GM21528 (cell line): ENCODE measurements around the gene FOSL2.
"Not testable (repeated sequence)": the region's sequence is repeated elsewhere in the genome, so short reads cannot be mapped to it uniquely, and the experiment has no call there.

ENCODE experiments used
- ATAC-seq: cut with Tn5 transposase; IDR thresholded peaks from one replicate; pipeline ENCODE4 v1.9.1; 2021; ENCODE audit warnings: mild to moderate bottlenecking, moderate library complexity; ENCODE audit not compliant: unreplicated experiment, low FRiP score

Gene FOSL2

GRCh38 chr2:28371728-28372127, 20.9 kb upstream of the FOSL2 start:
- ATAC-seq: not testable (repeated sequence)

GRCh38 chr2:28373854-28374253, 18.8 kb upstream of the FOSL2 start:
- no peak for ATAC-seq

GRCh38 chr2:28374331-28374730, 18.3 kb upstream of the FOSL2 start:
- ATAC-seq: no peak

- ATAC-seq: no peak
Measured at GRCh38 chr2:28375236-28375635, 17.4 kb upstream of the FOSL2 start.

GRCh38 chr2:28375742-28376631, 16.7 kb upstream of the FOSL2 start:
- ATAC-seq: no peak

- ATAC-seq: no peak
Measured at GRCh38 chr2:28377195-28377816, 15.4 kb upstream of the FOSL2 start.

- ATAC-seq: no peak
Measured at GRCh38 chr2:28377984-28378678, 14.5 kb upstream of the FOSL2 start.

GRCh38 chr2:28378679-28379584, 13.7 kb upstream of the FOSL2 start:
- no peak for ATAC-seq

GRCh38 chr2:28380219-28380618, 12.4 kb upstream of the FOSL2 start:
- ATAC-seq: no peak

- no peak for ATAC-seq
Measured at GRCh38 chr2:28381225-28382180, 11.2 kb upstream of the FOSL2 start.

GRCh38 chr2:28382755-28383154, 9.9 kb upstream of the FOSL2 start:
- no peak for ATAC-seq

GRCh38 chr2:28387082-28387960, 5.3 kb upstream of the FOSL2 start:
- ATAC-seq: no peak

- ATAC-seq: no peak
Measured at GRCh38 chr2:28389399-28390240, 3.0 kb upstream of the FOSL2 start.

- ATAC-seq: peak; percentile 30
Measured at GRCh38 chr2:28390241-28390745, 2.4 kb upstream of the FOSL2 start.

GRCh38 chr2:28390746-28391563, 1.7 kb upstream of the FOSL2 start:
- no peak for ATAC-seq

GRCh38 chr2:28391564-28392296, 928 bp upstream of the FOSL2 start:
- ATAC-seq: peak; percentile 36
